Stimulated activated CD4-positive, alpha-beta T cell treated with anti-CD3 and anti-CD28 coated beads, TNF-alpha, amount 100 ng/mL, for 4 hours (primary cell): Measurements from ENCODE around the gene ATP7B.
A peak's percentile ranks its signal among the peaks of the same experiment; 100 is the strongest.
"Not testable (repeated sequence)": the region's sequence is repeated elsewhere in the genome, so short reads cannot be mapped to it uniquely, and the experiment has no call there.

Source experiments
- DNase-seq, 3 experiments: peaks; one replicate each; pipeline ENCODE4 v3.0.0-alpha.2; 2020; ENCODE audit warnings: low read depth in 3 of 3

Gene ATP7B

GRCh38 chr13:52010890-52011631 is at the start of gene ATP7B:
Gene ATP7B (minus strand): TSS chr13:52011450. CDS start chr13:52011337, 113 bp downstream.
- peak in 1 of 3 experiments; percentile 8 for DNase-seq

- DNase-seq: no peak
Observed at GRCh38 chr13:52053460-52053859, 42.2 kb upstream of the ATP7B start.

DNA sequence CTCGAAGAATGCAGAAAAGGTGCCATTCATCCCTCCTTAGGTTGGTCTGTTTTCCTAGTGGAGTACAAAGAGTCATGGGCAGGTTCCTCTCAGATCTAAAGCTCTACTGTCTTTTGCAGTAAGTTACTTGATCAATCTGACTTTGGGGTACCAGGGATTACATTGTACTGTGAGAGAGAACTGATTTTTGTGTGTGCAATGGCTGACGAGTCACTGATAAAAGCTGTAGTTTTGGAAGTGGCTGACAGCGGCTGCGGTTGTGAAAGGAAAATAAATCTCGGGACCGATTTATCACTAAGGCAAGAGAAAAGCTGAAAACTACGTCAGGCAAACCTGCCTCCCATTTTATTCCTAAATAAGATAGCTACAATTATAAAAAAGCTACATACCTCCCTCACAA is 40.1 kb upstream of the ATP7B start:
- DNase-seq: no peak

- no peak for DNase-seq
Observed at GRCh38 chr13:52048516-52048915, 37.3 kb upstream of the ATP7B start.

- DNase-seq: no peak
Observed at GRCh38 chr13:52047463-52047862, 36.2 kb upstream of the ATP7B start.

DNA sequence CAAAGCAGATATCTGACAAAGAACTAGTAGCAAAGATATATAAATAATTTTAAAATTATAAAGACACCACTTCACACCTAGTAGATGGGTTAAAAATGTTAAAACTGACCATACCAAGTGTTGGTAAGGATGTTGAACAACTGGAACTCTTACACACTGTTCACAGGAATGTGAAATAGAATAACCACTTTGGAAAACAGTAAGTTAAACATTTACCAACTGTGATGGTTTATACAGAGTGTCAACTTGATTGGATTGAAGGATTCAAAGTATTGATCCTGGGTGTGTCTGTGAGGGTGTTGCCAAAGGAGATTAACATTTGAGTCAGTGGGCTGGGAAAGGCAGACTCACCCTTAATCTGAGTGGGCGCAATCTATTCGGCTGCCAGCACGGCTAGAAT is 32.4 kb upstream of the ATP7B start:
- no peak for DNase-seq

DNA sequence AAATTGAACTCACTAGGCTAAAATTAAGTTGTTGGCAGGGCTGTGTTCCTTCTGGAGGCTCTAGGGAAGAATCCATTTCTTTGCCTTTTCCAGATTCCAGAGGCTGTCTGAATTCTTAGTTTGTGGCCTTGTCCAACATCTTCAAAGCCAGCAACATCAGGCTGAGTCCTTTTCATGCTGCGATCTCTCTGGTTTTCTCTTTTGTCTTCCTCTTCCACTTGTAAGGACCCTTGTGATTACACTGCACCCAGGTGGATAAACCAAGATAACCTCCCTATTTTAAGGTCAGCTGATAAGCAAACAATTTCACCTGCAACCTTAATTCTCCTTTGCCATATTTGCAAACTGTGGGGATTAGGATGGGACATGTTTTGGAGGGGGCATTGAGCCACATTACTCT is 24.8 kb upstream of the ATP7B start:
- no peak for DNase-seq

DNA sequence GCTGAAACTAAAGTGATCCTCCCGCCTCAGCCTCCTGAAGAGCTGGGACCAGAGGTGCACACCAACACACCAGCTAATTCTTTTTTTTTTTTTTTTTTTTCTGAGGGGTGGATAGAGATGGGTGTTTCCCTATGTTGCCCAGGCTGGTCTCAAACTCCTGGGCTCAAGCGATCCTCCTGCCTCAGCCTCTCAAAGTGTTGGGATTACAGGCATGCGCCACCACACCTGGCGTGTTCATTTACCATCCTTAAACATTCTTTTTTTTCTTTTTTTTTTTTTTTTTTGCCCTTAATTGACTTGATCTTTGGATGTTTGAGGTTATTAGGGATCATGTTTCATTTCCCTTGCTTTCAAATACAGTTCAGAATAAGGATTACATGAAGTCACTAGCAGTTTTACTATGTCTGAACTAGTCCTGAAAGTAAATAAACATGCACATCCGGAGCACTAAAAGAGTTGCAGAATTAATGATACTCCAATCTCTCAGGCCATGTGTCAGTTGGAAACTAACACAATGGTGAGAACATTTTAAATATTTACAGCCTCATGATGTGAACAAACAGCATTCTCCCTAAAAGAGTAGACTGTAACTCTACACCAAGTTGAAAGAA is 23.5 kb upstream of the ATP7B start:
- no peak for DNase-seq

DNA sequence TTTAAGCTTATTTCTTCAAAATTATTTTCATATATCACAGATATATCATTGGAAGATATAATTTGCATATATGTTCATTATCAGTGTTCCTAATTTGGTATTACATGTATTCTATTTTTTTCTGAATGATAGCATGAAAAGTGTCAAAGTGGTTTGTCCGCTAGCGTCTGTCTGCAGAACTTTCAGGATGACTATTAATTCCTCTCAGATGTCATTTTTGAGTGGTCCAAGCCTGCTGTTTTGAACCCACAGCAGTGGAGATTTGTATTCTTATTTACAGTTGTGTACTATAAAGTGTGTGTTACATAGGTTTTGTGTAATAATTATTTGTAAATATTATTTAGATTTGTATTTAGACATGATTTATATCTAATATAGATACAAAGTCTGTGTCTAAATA is 21.8 kb upstream of the ATP7B start:
- no peak for DNase-seq

DNA sequence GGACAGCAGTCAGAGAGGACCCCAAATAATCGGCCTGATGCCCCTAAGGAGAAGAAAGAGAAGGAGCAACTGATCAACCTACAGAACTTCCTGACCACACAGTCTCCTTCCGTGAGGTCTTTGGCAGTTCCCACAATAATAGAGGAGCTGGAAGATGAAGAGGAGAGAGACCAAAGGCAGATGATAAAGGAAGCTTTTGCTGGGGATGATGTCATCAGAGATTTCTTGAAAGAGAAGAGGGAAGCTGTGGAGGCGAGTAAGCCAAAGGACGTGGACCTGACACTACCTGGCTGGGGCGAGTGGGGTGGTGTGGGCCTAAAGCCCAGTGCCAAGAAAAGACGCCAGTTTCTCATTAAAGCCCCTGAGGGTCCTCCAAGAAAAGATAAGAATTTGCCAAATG is 19.2 kb upstream of the ATP7B start:
- DNase-seq: not testable (repeated sequence)

- no peak for DNase-seq
Observed at GRCh38 chr13:52029569-52029968, 18.3 kb upstream of the ATP7B start.

GRCh38 chr13:52027832-52028231 is 16.6 kb upstream of the ATP7B start:
- no peak for DNase-seq

DNA sequence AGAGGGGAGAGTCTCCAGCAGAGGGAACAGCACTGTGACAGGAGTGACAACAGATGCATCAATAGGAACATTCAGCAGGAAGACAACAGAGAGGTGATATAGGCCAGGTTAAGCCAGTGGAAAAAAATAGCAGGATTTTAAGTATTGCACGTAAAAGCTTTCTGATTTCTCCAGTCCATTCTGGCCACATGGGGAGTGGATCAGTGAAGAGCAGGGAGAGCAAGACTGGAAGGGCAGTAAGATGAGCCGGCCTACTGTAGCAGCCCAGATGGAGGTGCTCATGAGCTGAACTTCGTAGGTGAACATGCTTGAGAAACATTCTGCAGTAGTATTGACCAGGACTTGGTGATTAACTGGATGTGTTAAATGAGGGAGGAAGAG is 15.0 kb upstream of the ATP7B start:
- DNase-seq: no peak

DNA sequence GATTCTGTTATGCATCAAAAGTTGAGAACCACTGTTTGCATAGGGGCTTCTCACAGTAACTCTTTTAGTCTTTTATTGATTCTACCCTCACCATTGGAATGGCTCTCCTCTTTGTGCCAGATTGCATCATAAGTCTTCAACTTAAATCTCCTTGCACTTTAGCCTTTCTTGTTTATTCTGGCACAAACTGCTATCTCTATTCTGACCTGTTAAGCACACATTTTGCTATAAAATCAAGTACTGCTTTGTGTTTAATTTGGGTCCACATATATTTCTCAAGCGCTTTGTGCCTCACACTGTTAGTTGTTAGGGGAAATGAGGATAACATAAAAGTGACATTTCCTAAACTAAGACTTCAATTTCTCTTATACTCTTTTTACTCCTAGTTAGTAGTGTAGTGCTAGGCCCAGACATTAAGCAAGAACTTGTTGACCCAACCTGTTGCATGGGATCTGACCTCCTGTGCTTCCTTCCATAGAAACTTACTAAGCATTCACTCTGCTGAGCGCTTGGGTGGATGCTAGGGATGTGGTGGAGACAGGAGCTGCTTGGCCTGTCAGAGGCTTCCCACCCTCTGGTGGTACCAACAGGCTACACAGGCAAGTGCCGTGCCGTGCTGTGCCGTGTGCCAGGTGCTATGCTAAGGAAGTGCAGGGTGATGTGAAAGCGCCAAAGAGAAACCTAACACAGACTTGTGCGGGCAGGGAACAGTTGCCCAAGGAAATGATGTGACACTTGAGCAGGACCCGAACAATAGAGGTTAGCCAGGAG is 14.4 kb upstream of the ATP7B start:
- no peak for DNase-seq

DNA sequence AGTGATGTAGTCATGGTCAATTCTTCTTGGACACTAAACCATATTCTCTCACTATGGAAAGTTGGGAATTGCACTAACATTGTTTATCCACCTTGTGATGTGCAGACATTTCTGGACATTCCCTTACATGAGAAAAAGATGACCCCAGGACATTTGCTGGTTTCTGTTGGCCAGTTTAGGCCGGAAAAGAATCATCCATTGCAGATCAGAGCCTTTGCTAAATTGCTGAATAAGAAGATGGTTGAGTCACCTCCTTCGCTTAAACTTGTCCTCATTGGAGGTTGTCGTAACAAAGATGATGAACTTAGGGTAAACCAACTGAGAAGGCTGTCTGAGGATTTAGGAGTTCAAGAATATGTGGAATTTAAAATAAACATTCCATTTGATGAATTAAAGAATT is 13.2 kb upstream of the ATP7B start, which contains the start of gene UTP14C:
UTP14C (plus strand) TSS at position 211 of the 400 bp plus-strand sequence. CDS start 4,114 bp downstream, outside the sequence.
- no peak for DNase-seq

GRCh38 chr13:52022356-52022755 is 11.1 kb upstream of the ATP7B start:
- no peak for DNase-seq

GRCh38 chr13:52020191-52020590 is 8.9 kb upstream of the ATP7B start:
- DNase-seq: no peak

DNA sequence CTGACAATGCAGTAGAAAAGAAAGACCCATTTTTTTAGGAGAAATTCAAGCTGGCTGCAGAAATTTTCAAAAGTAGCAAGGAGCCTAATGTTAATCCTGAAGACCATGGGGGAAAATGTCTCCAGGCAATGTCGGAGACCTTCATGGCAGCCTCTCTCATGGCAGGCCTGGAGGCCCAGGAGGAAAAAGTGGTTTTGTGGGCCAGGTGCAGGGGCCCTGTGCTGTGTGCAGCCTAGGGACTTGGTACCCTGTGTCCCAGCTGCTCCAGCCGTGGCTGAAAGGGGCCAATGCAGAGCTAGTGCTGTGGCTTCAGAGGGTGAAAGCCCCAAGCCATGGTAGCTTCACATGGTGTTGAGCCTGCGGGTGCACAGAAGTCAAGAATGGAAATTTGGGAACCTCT is 5.0 kb upstream of the ATP7B start:
- no peak for DNase-seq

GRCh38 chr13:52012512-52012836 is 1.2 kb upstream of the ATP7B start:
- DNase-seq: no peak

DNA sequence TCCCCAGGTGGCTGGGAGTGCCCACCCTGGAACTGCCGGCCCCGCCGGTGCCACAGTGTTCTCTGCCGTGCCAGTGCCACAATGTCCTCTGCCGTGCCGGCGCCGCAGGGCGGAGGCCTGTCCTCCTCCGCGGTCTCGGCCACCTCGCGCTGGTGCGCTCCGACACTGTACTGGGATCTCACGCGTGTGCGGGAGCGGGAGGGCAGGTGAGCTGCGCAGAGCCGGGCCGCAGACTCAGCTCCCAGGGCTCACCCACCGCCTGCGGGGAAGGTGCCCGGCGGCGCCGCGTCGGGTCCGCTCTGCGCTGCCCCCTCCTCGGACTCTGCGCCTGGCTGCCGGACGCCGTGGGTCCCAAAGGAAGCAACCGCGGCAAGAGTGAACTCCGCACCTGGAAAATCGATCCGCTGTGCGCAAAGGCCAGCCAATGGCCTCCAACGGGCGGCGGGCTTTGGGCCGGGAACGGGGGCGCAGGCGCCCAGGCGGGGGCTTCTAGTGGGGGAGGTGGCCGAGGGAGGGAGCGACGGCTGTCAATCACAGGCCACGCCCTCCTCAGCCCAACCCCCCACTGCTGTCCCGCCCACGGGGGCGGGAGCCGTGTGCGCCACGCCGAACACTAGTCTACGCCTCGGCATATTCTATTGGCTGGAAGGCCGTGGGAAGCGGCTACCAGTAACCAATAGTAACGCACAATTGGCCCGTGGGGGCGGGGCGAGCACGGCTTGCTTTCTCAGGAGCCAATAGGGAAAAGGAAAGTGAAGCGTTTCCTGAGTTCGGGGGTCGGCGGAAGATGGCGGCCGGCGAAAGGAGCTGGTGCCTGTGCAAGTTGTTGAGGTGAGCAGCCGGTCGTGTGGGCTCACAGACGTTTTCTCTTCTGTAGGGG is 622 bp upstream of the ATP7B start, which contains the start of gene ALG11:
ALG11 (plus strand) TSS at position 767 of the 880 bp plus-strand sequence; CDS start at position 788, 21 bp downstream.
- DNase-seq: peak; percentile 99 to 100 (median 100)

DNA sequence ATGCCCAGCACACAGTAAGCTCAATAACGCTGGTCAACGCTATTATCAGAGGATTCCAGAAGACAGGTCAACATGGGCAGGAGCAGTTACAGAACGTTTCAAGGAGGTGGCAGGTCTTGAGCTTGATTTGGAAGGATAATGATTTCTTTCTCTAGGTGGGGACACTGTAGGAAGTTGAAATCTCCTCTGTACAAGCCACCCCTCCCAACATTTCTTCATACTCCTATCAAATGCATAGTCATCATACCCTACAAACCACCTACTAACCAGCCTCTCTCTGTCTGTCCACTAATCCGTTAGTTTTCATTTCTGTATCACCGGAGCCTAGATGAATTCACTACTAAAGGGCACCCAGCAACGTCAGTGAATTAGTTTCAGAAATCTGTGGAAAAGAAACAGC is 1.3 kb downstream of the ATP7B start:
- no peak for DNase-seq
